Stimulated activated CD8-positive, alpha-beta memory T cell treated with anti-CD3 and anti-CD28 coated beads, Interleukin-15, amount 100 ng/mL, for 4 hours (primary cell): Measurements from ENCODE around the gene SYTL3.
"Not testable (repeated sequence)": the region's sequence is repeated elsewhere in the genome, so short reads cannot be mapped to it uniquely, and the experiment has no call there.

ENCODE experiments used
- DNase-seq, 2 donors: peaks; one replicate each; pipeline ENCODE4 v3.0.0-alpha.2; 2020; ENCODE audit warnings: low read depth in 2 of 2

Gene SYTL3

GRCh38 chr6:158663625-158664165, 13.8 kb downstream of the SYTL3 start:
- no peak for DNase-seq

GRCh38 chr6:158665332-158665731, 15.5 kb downstream of the SYTL3 start:
- no peak for DNase-seq

- DNase-seq, result no peak
Observed at GRCh38 chr6:158666628-158667359, 16.9 kb downstream of the SYTL3 start.

GRCh38 chr6:158667360-158667981, 17.6 kb downstream of the SYTL3 start:
- no peak for DNase-seq

- no peak for DNase-seq
Observed at GRCh38 chr6:158668707-158669103, 18.9 kb downstream of the SYTL3 start.

- DNase-seq, result no peak
Observed at GRCh38 chr6:158669145-158670035, 19.5 kb downstream of the SYTL3 start.

- DNase-seq, result not testable (repeated sequence)
Observed at GRCh38 chr6:158672119-158672518, 22.3 kb downstream of the SYTL3 start.

GRCh38 chr6:158672726-158673125, 22.9 kb downstream of the SYTL3 start:
- no peak for DNase-seq

GRCh38 chr6:158674342-158675131, 24.7 kb downstream of the SYTL3 start:
- no peak for DNase-seq

GRCh38 chr6:158677094-158677493, 27.2 kb downstream of the SYTL3 start:
- not testable (repeated sequence) for DNase-seq

- no peak for DNase-seq
Observed at GRCh38 chr6:158677906-158678578, 28.2 kb downstream of the SYTL3 start.

GRCh38 chr6:158680015-158680414, 30.2 kb downstream of the SYTL3 start:
- DNase-seq, result no peak

- no peak for DNase-seq
Observed at GRCh38 chr6:158680481-158680880, 30.6 kb downstream of the SYTL3 start.

- DNase-seq, result no peak
Observed at GRCh38 chr6:158684311-158684710, 34.5 kb downstream of the SYTL3 start.

GRCh38 chr6:158684745-158685324, 35.0 kb downstream of the SYTL3 start:
- no peak for DNase-seq

- DNase-seq, result no peak
Observed at GRCh38 chr6:158686311-158686710, 36.5 kb downstream of the SYTL3 start.

GRCh38 chr6:158686791-158687381, 37.0 kb downstream of the SYTL3 start:
- DNase-seq, result no peak

GRCh38 chr6:158687506-158687905, 37.7 kb downstream of the SYTL3 start:
- no peak for DNase-seq

- no peak for DNase-seq
Observed at GRCh38 chr6:158688860-158689259, 39.0 kb downstream of the SYTL3 start.

GRCh38 chr6:158694913-158695312, 45.1 kb downstream of the SYTL3 start:
- no peak for DNase-seq
